Activated CD4-positive, alpha-beta T cell treated with anti-CD3 and anti-CD28 coated beads for 48 hours (primary cell): ENCODE measurements around the gene ACOXL.

Experiments used
- DNase-seq: peaks from one replicate; pipeline ENCODE4 v3.0.0-alpha.2; 2020

The ACOXL gene

GRCh38 chr2:110881908-110882307 is 149.5 kb downstream of the ACOXL start:
- peak; percentile 54 for DNase-seq

GRCh38 chr2:110883406-110883805 is 151.0 kb downstream of the ACOXL start:
- DNase-seq, result no peak

GRCh38 chr2:110885256-110885655 is 152.9 kb downstream of the ACOXL start:
- DNase-seq, result no peak

- no peak for DNase-seq
Observed at GRCh38 chr2:110886826-110887573, 154.6 kb downstream of the ACOXL start.

GRCh38 chr2:110888411-110888810 is 156.0 kb downstream of the ACOXL start:
- DNase-seq, result no peak

GRCh38 chr2:110891626-110892025 is 159.3 kb downstream of the ACOXL start:
- DNase-seq, result no peak

GRCh38 chr2:110896226-110896625 is 163.9 kb downstream of the ACOXL start:
- no peak for DNase-seq

- DNase-seq, result no peak
Observed at GRCh38 chr2:110897966-110898365, 165.6 kb downstream of the ACOXL start.

GRCh38 chr2:110900191-110900590 is 167.8 kb downstream of the ACOXL start:
- no peak for DNase-seq

- no peak for DNase-seq
Observed at GRCh38 chr2:110903548-110903947, 171.2 kb downstream of the ACOXL start.

- peak; percentile 13 for DNase-seq
Observed at GRCh38 chr2:110904116-110904778, 171.9 kb downstream of the ACOXL start.

- DNase-seq, result no peak
Observed at GRCh38 chr2:110904779-110905148, 172.4 kb downstream of the ACOXL start.

GRCh38 chr2:110905217-110905616 is 172.8 kb downstream of the ACOXL start:
- no peak for DNase-seq

GRCh38 chr2:110906613-110907298 is 174.4 kb downstream of the ACOXL start:
- no peak for DNase-seq

- DNase-seq, result no peak
Observed at GRCh38 chr2:110909501-110909900, 177.1 kb downstream of the ACOXL start.

GRCh38 chr2:110910423-110910822 is 178.1 kb downstream of the ACOXL start:
- DNase-seq, result no peak

GRCh38 chr2:110919738-110920137 is 187.4 kb downstream of the ACOXL start:
- no peak for DNase-seq

- no peak for DNase-seq
Observed at GRCh38 chr2:110925479-110925878, 193.1 kb downstream of the ACOXL start.

GRCh38 chr2:110927526-110927925 is 195.2 kb downstream of the ACOXL start:
- no peak for DNase-seq

- no peak for DNase-seq
Observed at GRCh38 chr2:110929528-110929927, 197.2 kb downstream of the ACOXL start.

- no peak for DNase-seq
Observed at GRCh38 chr2:110931648-110932047, 199.3 kb downstream of the ACOXL start.

- DNase-seq, result no peak
Observed at GRCh38 chr2:110933420-110933819, 201.0 kb downstream of the ACOXL start.

- no peak for DNase-seq
Observed at GRCh38 chr2:110934948-110935347, 202.6 kb downstream of the ACOXL start.

- DNase-seq, result no peak
Observed at GRCh38 chr2:110940376-110940910, 208.1 kb downstream of the ACOXL start.
